Natural killer cell (primary cell): ENCODE results near the gene LACRT. TPM values are rescaled to one million over a fixed set of nuclear protein-coding genes. Genes with fewer than 3 reads are reported as not detected.
"Not testable (repeated sequence)": the region's sequence is repeated elsewhere in the genome, so short reads cannot be mapped to it uniquely, and the experiment has no call there.

ENCODE experiments used
- ATAC-seq, 3 donors: fragments of 150-1000 bp in 2 of 3; fragments of 200-7000 bp in 1 of 3; cut with Tn5 transposase; 1 replicate in 1 of 3; 2 replicates in 2 of 3; pipeline ENCODE4 v1.10.0; 2021; ENCODE audit warnings: mild to moderate bottlenecking in 2 of 3, moderate library complexity in 2 of 3
- DNase-seq, 2 donors: peaks; one replicate each; pipeline versions ENCODE4 v3.0.0 to v3.0.0-alpha.2; 2013 to 2021; ENCODE audit warnings: mixed read lengths in 1 of 2
- H3K27ac ChIP-seq: one replicate; pipeline ENCODE4 v1.5.1; 2013; ENCODE audit warnings: mild to moderate bottlenecking, low read length
- H3K27me3 ChIP-seq: one replicate; pipeline ENCODE4 v1.6.1; 2013; ENCODE audit warnings: low read length; ENCODE audit not compliant: control insufficient read depth, insufficient read depth
- H3K36me3 ChIP-seq: one replicate; pipeline ENCODE4 v1.6.1; 2013; ENCODE audit warnings: low read length; ENCODE audit not compliant: control insufficient read depth, insufficient read depth
- H3K4me1 ChIP-seq: one replicate; pipeline ENCODE4 v1.6.1; 2013; ENCODE audit warnings: low read length; ENCODE audit not compliant: control insufficient read depth, insufficient read depth
- H3K4me3 ChIP-seq: one replicate; pipeline ENCODE4 v1.5.1; 2013; ENCODE audit warnings: low read length
- H3K9me3 ChIP-seq: one replicate; pipeline ENCODE4 v1.6.1; 2013; ENCODE audit warnings: low read length; ENCODE audit not compliant: control insufficient read depth, insufficient read depth
- H3K27ac Mint-ChIP-seq, 2 donors: one replicate each; pipeline ENCODE4 v1.8.0; 2022; ENCODE audit warnings: mild to moderate bottlenecking in 2 of 2, mixed read lengths in 2 of 2, moderate library complexity in 1 of 2
- H3K27me3 Mint-ChIP-seq, 2 donors: one replicate each; pipeline ENCODE4 v1.8.0; 2022; ENCODE audit warnings: low read depth in 2 of 2, mixed read lengths in 2 of 2
- H3K36me3 Mint-ChIP-seq: one replicate; pipeline ENCODE4 v1.8.0; 2022; ENCODE audit warnings: mixed read lengths
- H3K4me1 Mint-ChIP-seq, 2 donors: one replicate each; pipeline ENCODE4 v1.8.0; 2022; ENCODE audit warnings: mixed read lengths in 2 of 2
- H3K4me3 Mint-ChIP-seq: one replicate; pipeline ENCODE4 v1.8.0; 2022; ENCODE audit warnings: mild to moderate bottlenecking, moderate library complexity, mixed read lengths
- H3K9me3 Mint-ChIP-seq, 2 donors: one replicate each; pipeline ENCODE4 v1.8.0; 2022; ENCODE audit warnings: mixed read lengths in 2 of 2
- WGBS: methylation state at CpG from one replicate; pipeline ENCODE4 v1.1.7; 2013; ENCODE audit warnings: missing lambda C conversion rate; ENCODE audit not compliant: insufficient coverage; 5-methylcytosine and 5-hydroxymethylcytosine counted together
- intact Hi-C: fragments of 100-400 bp; cut with micrococcal nuclease; formaldehyde crosslinking; loops from one replicate; pipeline ENCODE4 v1.14.2; 2022
- total RNA-seq, 4 donors: library from RNA; stranded (reverse); fragments of 120-200 nt in 1 of 4; gene quantifications; one replicate each; pipeline versions ENCODE4 v1.2.3 to v1.2.4, GENCODE V29; 2013 to 2022
- TF ChIP-seq, protein P1 (sequence below): fragments of 200-600 bp; IDR thresholded peaks from one replicate; pipeline ENCODE4 v1.8.0; 2022; ENCODE audit warnings: antibody characterized with exemption

LACRT gene
- total RNA-seq, 3 donors from 2014 or later (not counting 1 experiment from before 2014, with no cell fraction given) = not detected

- H3K4me1 Mint-ChIP-seq = no peaks in the 10 kb centered on the region
- no peaks in the 10 kb centered on the region for H3K4me1 ChIP-seq
- H3K9me3 Mint-ChIP-seq = no peaks in the 10 kb centered on the region
- no peak for DNase-seq
- H3K9me3 ChIP-seq = no peaks in the 10 kb centered on the region
- TF ChIP-seq, protein P1, sequence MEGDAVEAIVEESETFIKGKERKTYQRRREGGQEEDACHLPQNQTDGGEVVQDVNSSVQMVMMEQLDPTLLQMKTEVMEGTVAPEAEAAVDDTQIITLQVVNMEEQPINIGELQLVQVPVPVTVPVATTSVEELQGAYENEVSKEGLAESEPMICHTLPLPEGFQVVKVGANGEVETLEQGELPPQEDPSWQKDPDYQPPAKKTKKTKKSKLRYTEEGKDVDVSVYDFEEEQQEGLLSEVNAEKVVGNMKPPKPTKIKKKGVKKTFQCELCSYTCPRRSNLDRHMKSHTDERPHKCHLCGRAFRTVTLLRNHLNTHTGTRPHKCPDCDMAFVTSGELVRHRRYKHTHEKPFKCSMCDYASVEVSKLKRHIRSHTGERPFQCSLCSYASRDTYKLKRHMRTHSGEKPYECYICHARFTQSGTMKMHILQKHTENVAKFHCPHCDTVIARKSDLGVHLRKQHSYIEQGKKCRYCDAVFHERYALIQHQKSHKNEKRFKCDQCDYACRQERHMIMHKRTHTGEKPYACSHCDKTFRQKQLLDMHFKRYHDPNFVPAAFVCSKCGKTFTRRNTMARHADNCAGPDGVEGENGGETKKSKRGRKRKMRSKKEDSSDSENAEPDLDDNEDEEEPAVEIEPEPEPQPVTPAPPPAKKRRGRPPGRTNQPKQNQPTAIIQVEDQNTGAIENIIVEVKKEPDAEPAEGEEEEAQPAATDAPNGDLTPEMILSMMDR = no peak
- H3K36me3 ChIP-seq = no peaks in the 10 kb centered on the region
- ATAC-seq = no peak
- intact Hi-C loops = no loop called here
- H3K27ac Mint-ChIP-seq = no peak within 1 kb of the TSS
- H3K36me3 Mint-ChIP-seq = no peaks in the 10 kb centered on the region
- H3K27me3 ChIP-seq = no peaks in the 10 kb centered on the region
- no peak within 1 kb of the TSS for H3K27ac ChIP-seq
- 82% methylated on average over 2 of the region's 2 CpGs for WGBS
- peaks cover 39 to 59% of the 10 kb centered on the region in 2 donors for H3K27me3 Mint-ChIP-seq
- no peak within 1 kb of the TSS for H3K4me3 Mint-ChIP-seq
- no peak within 1 kb of the TSS for H3K4me3 ChIP-seq
These were observed 13.6 kb upstream of the LACRT start, which contains the start of gene DCD for GRCh38 chr12:54648265-54648664. TSS of gene DCD (minus strand) at chr12:54648365. CDS start at chr12:54648303, 62 bp downstream.

DNA sequence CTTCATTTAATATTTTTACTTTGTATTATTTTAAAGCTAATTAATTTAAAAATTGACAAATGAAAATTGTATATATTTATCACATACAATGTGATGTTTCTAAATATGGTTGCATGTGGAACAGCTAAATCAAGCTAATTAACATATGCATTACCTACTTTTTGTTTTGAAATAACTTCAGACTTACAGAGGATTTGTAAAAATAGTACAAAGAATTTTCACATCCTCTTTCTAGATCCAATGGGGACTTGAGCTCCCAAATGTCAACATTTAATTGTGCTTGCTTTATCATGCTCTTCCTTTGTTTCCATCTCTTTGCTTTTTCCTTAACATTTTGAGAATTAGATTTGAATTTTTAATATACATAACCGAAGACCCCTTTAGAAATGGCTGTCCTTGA, 6.9 kb upstream of the LACRT start:
- intact Hi-C loops = no loop called here
- Mint-ChIP-seq H3K36me3 (no peaks in the 10 kb centered on the region), H3K4me3 (no peak overlapping the region), H3K27ac (no peak overlapping the region), H3K4me1 (no peaks in the 10 kb centered on the region), H3K27me3 (peaks cover 20 to 40% of the 10 kb centered on the region in 2 donors), H3K9me3 (no peaks in the 10 kb centered on the region)
- H3K27me3 ChIP-seq = no peaks in the 10 kb centered on the region
- no peak overlapping the region for H3K27ac ChIP-seq
- DNase-seq = no peak
- no peaks in the 10 kb centered on the region for H3K4me1 ChIP-seq
- H3K9me3 ChIP-seq = no peaks in the 10 kb centered on the region
- ATAC-seq = no peak
- TF ChIP-seq, protein P1 = no peak
- no peaks in the 10 kb centered on the region for H3K36me3 ChIP-seq
- WGBS = 75% methylated on average over 1 of the region's 1 CpG
- no peak overlapping the region for H3K4me3 ChIP-seq

- H3K4me1 Mint-ChIP-seq = no peaks in the 10 kb centered on the region
- TF ChIP-seq, protein P1 = no peak
- H3K4me1 ChIP-seq = no peaks in the 10 kb centered on the region
- H3K27me3 Mint-ChIP-seq = peaks cover 15 to 35% of the 10 kb centered on the region in 2 donors
- no peak overlapping the region for H3K4me3 ChIP-seq
- no peak overlapping the region for H3K27ac Mint-ChIP-seq
- ATAC-seq (no peak), DNase-seq (no peak)
- H3K36me3 Mint-ChIP-seq = no peaks in the 10 kb centered on the region
- no peaks in the 10 kb centered on the region for H3K9me3 ChIP-seq
- H3K4me3 Mint-ChIP-seq = no peak overlapping the region
- no peak overlapping the region for H3K27ac ChIP-seq
- no peaks in the 10 kb centered on the region for H3K27me3 ChIP-seq
- no peaks in the 10 kb centered on the region for H3K9me3 Mint-ChIP-seq
- WGBS = 67% methylated on average over 3 of the region's 4 CpGs
- H3K36me3 ChIP-seq = no peaks in the 10 kb centered on the region
- intact Hi-C loops = no loop called here
These were observed 6.4 kb upstream of the LACRT start for GRCh38 chr12:54641089-54641488.

DNA sequence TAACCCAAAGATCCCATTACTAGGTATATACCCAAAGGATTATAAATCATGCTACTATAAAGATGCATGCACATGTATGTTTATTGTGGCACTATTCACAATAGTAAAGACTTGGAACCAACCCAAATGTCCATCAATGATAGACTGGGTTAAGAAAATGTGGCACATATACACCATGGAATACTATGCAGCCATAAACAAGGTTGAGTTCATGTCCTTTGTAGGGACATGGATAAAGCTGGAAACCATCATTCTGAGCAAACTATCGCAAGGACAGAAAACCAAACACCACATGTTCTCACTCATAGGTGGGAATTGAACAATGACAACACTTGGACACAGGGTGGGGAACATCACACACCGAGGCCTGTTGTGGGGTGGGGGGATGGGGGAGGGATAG, 4.4 kb upstream of the LACRT start:
- H3K4me1 ChIP-seq, H3K4me1 Mint-ChIP-seq, ATAC-seq, H3K27ac ChIP-seq, intact Hi-C loops, H3K27ac Mint-ChIP-seq, DNase-seq, H3K9me3 Mint-ChIP-seq, H3K36me3 ChIP-seq, H3K4me3 Mint-ChIP-seq, H3K36me3 Mint-ChIP-seq, H3K9me3 ChIP-seq, H3K4me3 ChIP-seq, H3K27me3 ChIP-seq: not testable (repeated sequence)
- WGBS = 89% methylated on average over 1 of the region's 2 CpGs
- H3K27me3 Mint-ChIP-seq = peaks cover 5 to 15% of the 10 kb centered on the region in 2 donors
